HL-60 (cell line): ENCODE data around the gene TRIM72.

Experiments
- POLR2AphosphoS5 ChIP-seq: IDR thresholded peaks from 2 replicates; pipeline ENCODE4 v1.6.1; 2012; ENCODE audit warnings: low read depth
- TF ChIP-seq, protein P1 (sequence below): IDR thresholded peaks from one replicate; pipeline ENCODE4 v1.5.1; 2011; ENCODE audit warnings: low read length, control low read depth, inconsistent platforms; ENCODE audit not compliant: insufficient read depth

DNA sequence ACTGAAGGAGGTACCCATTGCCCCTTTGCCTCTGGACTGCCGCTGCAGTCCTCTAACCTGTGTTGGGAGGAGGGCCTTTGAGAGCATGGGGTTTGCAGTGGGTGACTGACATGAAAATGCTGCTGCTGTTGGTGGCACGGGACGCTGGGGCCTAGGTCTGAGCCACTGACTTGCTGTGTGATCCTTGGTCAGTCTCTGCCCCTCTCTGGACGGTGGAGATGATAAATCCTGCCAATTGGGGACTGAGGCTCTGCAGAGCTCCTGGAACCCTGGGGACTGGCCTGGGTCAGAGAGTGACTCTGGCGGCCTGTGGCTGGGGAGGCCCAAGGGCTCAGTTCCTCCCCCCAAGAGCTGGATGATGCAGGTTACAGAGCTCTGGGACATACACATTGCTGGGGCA lies 9.1 kb downstream of the TRIM72 start:
- TF ChIP-seq, protein P1, sequence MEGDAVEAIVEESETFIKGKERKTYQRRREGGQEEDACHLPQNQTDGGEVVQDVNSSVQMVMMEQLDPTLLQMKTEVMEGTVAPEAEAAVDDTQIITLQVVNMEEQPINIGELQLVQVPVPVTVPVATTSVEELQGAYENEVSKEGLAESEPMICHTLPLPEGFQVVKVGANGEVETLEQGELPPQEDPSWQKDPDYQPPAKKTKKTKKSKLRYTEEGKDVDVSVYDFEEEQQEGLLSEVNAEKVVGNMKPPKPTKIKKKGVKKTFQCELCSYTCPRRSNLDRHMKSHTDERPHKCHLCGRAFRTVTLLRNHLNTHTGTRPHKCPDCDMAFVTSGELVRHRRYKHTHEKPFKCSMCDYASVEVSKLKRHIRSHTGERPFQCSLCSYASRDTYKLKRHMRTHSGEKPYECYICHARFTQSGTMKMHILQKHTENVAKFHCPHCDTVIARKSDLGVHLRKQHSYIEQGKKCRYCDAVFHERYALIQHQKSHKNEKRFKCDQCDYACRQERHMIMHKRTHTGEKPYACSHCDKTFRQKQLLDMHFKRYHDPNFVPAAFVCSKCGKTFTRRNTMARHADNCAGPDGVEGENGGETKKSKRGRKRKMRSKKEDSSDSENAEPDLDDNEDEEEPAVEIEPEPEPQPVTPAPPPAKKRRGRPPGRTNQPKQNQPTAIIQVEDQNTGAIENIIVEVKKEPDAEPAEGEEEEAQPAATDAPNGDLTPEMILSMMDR = no peak
- TF ChIP-seq POLR2AphosphoS5 = no peak
